K562 (cell line): ENCODE data around the gene EPX. TPM values are rescaled to one million over a fixed set of nuclear protein-coding genes. Genes with fewer than 3 reads are reported as not detected.

Experiments
- BDP1 ChIP-seq: IDR thresholded peaks from 3 replicates; pipeline ENCODE4 v1.6.1; 2011; ENCODE audit not compliant: insufficient read length, insufficient read depth
- CBX3 ChIP-seq, 2 experiments: IDR thresholded peaks; 1 replicate in 1 of 2; 2 replicates in 1 of 2; pipeline ENCODE4 v1.6.1; 2012; ENCODE audit warnings: inconsistent platforms in 2 of 2, low read length in 2 of 2, borderline replicate concordance in 1 of 2, control low read depth in 1 of 2
- CREB1 ChIP-seq, 2 experiments: sonication (generic) in 1 of 2; formaldehyde crosslinking in 1 of 2; IDR thresholded peaks; 2 replicates each; pipeline versions ENCODE4 v1.6.1 to v1.8.0; 2012 to 2022; ENCODE audit warnings: inconsistent platforms in 1 of 2, mild to moderate bottlenecking in 1 of 2, missing genetic modification reagents in 1 of 2, moderate library complexity in 1 of 2
- GATAD2B ChIP-seq: fragments of 450-650 bp; IDR thresholded peaks from 2 replicates; pipeline ENCODE4 v1.6.1; 2017; ENCODE audit warnings: mild to moderate bottlenecking, borderline replicate concordance
- TBL1XR1 ChIP-seq, 2 experiments: IDR thresholded peaks; 2 replicates each; pipeline ENCODE4 v1.6.1; 2012; ENCODE audit warnings: improper control_type of control experiment in 2 of 2, low read length in 2 of 2, mild to moderate bottlenecking in 1 of 2
- TCF3 ChIP-seq: sonication (generic); formaldehyde crosslinking; IDR thresholded peaks from 2 replicates; pipeline ENCODE4 v1.4.0; 2020; ENCODE audit warnings: mild to moderate bottlenecking, missing genetic modification reagents
- XRCC5 ChIP-seq: fragments of 200-400 bp; formaldehyde crosslinking; IDR thresholded peaks from 2 replicates; pipeline ENCODE4 v1.6.1; 2017; ENCODE audit warnings: low read depth, mild to moderate bottlenecking, low read length
- ZNF124 ChIP-seq: sonication (generic); formaldehyde crosslinking; IDR thresholded peaks from 2 replicates; pipeline ENCODE4 v1.8.1; 2022; ENCODE audit warnings: missing genetic modification reagents
- ZNF253 ChIP-seq: fragments of 250-450 bp; sonication (Bioruptor Pico); conservative IDR thresholded peaks from 2 replicates; pipeline ENCODE4 v1.6.1; 2021; ENCODE audit warnings: mild to moderate bottlenecking
- ZNF431 ChIP-seq: sonication (generic); formaldehyde crosslinking; IDR thresholded peaks from 2 replicates; pipeline ENCODE4 v1.8.0; 2022; ENCODE audit warnings: mild to moderate bottlenecking, missing genetic modification reagents
- polyA plus RNA-seq, 8 experiments: library from polyadenylated mRNA; depleted of rRNA in 4 of 8; stranded (reverse) in 5 of 8; unstranded in 3 of 8; fragments of >200 nt; fragmentation: Nextera tagmentation in 2 of 8; fragmentation: Illumina TruSeq in 1 of 8; extraction: Ambion mirVana in 2 of 8; extraction: Trizol in 1 of 8; gene quantifications; 2 replicates each; pipeline versions ENCODE4 v1.2.1 to v1.2.3, GENCODE V29; 2011 to 2014; ENCODE audit warnings: inconsistent platforms in 1 of 8, missing spikeins in 1 of 8
- total RNA-seq, 7 experiments: library from RNA; depleted of rRNA in 6 of 7; stranded (reverse); fragments of >200 nt in 6 of 7; fragmentation: Illumina TruSeq in 2 of 7; extraction: Trizol in 2 of 7; gene quantifications; 2 replicates each; pipeline versions ENCODE4 v1.2.1 to v1.2.3, GENCODE V29; 2011 to 2021; ENCODE audit warnings: low replicate concordance in 1 of 7
- TF ChIP-seq, protein P1 (sequence below), 2 experiments: fragments of 450-650 bp; IDR thresholded peaks; 2 replicates each; pipeline ENCODE4 v1.6.1; 2016; ENCODE audit warnings: mild to moderate bottlenecking in 2 of 2, borderline replicate concordance in 1 of 2, low read depth in 1 of 2, moderate library complexity in 1 of 2
- TF ChIP-seq, protein P2 (sequence below): fragments of 250-450 bp; sonication (Bioruptor Pico); IDR thresholded peaks from 2 replicates; pipeline ENCODE4 v1.5.1; 2021; ENCODE audit warnings: mild to moderate bottlenecking
- TF ChIP-seq, protein P3 (sequence below): IDR thresholded peaks from 2 replicates; pipeline ENCODE4 v1.6.1; 2014; ENCODE audit warnings: antibody characterized with exemption
- TF ChIP-seq, protein P4 (sequence below): sonication (generic); formaldehyde crosslinking; IDR thresholded peaks from 2 replicates; pipeline ENCODE4 v1.8.0; 2022; ENCODE audit warnings: missing genetic modification reagents, mild to moderate bottlenecking, moderate library complexity, borderline replicate concordance

Gene EPX
- total and polyA plus RNA-seq, 9 of the 15 experiments (the other 6 are each of a cell fraction or from before 2014, with no cell fraction given), result 0.07 to 0.33 (median 0.19) TPM; not detected in 3

DNA sequence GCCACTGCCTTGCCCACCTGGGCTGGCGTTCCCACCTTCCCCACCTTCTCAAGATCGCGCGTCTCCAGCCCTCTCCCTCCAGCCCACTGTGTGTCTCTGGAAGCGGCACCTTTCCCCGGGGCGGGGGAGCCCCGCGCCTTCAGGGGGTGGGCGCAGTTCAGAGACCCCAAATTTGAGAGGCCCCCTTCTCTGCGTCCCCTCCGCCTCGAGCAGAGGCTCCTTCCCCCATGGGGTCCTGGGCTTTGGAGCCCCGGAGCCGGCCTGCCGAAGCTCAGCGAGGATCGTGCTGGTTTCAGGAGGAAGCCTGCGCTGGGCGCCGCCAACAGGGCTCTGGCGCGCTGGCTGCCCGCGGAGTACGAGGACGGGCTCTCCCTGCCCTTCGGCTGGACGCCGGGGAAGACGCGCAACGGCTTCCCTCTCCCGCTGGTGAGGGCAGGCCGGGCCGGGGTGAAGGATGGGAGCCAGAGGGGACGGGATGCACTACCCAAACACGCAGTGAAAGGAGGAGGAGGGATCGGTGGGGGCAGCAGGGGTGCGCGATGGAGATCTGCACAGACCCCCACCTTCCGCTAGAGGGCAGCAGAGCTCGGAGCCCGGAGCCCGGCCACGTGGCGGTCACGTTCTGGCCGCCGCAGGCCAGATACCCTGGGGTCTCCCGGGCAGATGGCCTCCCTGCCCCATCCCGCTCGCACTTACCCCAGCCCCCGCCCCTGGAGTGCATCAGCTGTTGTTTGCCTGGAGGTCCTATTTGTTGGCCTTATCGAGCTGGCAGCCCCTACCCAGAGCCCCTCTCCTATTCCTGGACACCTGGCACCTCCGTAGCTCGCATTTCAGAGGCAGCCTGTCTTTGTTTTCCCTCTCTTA lies 57.0 kb downstream of the EPX start (continued):
- TF ChIP-seq, protein P1, sequence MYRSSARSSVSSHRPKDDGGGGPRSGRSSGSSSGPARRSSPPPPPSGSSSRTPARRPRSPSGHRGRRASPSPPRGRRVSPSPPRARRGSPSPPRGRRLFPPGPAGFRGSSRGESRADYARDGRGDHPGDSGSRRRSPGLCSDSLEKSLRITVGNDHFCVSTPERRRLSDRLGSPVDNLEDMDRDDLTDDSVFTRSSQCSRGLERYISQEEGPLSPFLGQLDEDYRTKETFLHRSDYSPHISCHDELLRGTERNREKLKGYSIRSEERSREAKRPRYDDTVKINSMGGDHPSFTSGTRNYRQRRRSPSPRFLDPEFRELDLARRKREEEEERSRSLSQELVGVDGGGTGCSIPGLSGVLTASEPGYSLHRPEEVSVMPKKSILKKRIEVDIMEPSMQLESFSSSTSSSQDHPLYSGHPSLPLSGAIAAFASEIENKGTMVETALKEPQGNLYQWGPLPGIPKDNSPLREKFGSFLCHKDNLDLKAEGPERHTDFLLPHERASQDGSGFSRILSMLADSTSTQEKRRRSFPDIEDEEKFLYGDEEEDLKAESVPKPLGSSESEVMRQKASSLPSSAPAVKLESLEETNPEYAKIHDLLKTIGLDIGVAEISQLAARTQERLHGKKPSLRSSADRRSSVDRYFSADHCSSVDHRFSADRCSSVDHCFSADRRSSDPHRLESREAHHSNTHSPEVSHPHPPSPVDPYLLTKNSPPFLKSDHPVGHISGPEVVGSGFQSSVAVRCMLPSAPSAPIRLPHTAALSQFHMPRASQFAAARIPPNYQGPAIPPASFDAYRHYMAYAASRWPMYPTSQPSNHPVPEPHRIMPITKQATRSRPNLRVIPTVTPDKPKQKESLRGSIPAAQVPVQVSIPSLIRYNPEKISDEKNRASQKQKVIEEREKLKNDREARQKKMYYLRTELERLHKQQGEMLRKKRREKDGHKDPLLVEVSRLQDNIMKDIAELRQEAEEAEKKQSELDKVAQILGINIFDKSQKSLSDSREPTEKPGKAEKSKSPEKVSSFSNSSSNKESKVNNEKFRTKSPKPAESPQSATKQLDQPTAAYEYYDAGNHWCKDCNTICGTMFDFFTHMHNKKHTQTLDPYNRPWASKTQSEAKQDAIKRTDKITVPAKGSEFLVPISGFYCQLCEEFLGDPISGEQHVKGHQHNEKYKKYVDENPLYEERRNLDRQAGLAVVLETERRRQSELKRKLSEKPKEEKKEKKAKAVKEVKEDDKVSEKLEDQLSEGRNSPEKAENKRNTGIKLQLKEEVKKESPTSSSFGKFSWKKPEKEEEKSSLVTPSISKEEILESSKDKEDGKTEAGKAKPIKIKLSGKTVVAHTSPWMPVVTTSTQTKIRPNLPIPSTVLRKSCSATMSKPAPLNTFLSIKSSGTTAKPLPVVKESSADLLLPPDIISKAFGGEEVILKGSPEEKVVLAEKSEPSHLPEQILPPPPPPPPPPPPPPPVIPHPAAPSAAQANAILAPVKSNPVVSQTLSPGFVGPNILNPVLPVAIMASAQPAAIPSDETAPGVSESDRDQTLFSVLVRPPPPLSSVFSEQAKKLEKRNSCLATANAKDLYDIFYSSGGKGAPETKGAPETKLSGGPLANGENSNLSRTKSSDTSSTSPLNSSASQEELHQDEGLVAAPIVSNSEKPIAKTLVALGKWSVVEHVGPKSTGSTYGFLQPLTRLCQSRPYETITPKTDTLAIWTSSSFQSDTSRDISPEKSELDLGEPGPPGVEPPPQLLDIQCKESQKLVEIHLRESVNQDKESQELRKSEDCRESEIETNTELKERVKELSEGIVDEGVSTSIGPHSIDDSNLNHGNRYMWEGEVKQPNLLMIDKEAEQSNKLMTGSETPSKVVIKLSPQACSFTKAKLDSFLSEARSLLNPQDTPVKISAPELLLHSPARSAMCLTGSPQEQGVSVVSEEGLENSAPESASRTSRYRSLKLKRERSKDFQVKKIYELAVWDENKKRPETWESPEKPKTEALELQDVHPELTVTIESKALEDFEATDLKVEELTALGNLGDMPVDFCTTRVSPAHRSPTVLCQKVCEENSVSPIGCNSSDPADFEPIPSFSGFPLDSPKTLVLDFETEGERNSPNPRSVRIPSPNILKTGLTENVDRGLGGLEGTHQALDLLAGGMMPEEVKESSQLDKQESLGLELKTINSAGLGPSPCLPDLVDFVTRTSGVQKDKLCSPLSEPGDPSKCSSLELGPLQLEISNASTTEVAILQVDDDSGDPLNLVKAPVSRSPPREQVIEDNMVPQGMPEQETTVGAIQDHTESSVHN (IDR thresholded peaks at IDR 0.05; ENCODE audit: borderline replicate concordance in 1 of 2, low read depth in 1 of 2), result no peak
- TF ChIP-seq ZNF431 (CRISPR knock-in tag), result peak; percentile 80; the same call in 1 of the 2 replicates
- no peak for TF ChIP-seq ZNF253 (CRISPR knock-in tag)
- no peak for TF ChIP-seq CREB1 (IDR thresholded peaks at IDR 0.05)
- peak; percentile 73 for TF ChIP-seq CREB1 (CRISPR knock-in tag; IDR thresholded peaks at IDR 0.05)
- TF ChIP-seq, protein P2, sequence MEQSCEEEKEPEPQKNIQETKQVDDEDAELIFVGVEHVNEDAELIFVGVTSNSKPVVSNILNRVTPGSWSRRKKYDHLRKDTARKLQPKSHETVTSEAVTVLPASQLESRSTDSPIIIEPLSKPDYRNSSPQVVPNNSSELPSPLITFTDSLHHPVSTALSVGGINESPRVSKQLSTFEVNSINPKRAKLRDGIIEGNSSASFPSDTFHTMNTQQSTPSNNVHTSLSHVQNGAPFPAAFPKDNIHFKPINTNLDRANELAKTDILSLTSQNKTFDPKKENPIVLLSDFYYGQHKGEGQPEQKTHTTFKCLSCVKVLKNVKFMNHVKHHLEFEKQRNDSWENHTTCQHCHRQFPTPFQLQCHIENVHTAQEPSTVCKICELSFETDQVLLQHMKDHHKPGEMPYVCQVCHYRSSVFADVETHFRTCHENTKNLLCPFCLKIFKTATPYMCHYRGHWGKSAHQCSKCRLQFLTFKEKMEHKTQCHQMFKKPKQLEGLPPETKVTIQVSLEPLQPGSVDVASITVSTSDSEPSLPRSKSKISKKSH (CRISPR knock-in tag), result no peak
- TF ChIP-seq TBL1XR1 (IDR thresholded peaks at IDR 0.05; ENCODE audit: low read length in 2 of 2), result no peak
- TF ChIP-seq ZNF124 (CRISPR knock-in tag), result 0 out of 2 replicates have a peak, but pooled peaks have one; percentile 74
- TF ChIP-seq CBX3 (IDR thresholded peaks at IDR 0.05; ENCODE audit: borderline replicate concordance in 1 of 2, low read length in 2 of 2), result peak in 1 of 2 experiments; percentile 70; a peak in 1 of 3 replicates
- TF ChIP-seq, protein P3, sequence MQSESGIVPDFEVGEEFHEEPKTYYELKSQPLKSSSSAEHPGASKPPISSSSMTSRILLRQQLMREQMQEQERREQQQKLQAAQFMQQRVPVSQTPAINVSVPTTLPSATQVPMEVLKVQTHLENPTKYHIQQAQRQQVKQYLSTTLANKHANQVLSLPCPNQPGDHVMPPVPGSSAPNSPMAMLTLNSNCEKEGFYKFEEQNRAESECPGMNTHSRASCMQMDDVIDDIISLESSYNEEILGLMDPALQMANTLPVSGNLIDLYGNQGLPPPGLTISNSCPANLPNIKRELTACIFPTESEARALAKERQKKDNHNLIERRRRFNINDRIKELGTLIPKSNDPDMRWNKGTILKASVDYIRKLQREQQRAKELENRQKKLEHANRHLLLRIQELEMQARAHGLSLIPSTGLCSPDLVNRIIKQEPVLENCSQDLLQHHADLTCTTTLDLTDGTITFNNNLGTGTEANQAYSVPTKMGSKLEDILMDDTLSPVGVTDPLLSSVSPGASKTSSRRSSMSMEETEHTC, result peak; percentile 66; the same call in 1 of the 2 replicates
- peak; percentile 18; the same call in 1 of the 2 replicates for TF ChIP-seq TCF3 (CRISPR knock-in tag)
- no peak for TF ChIP-seq GATAD2B
- no peak for TF ChIP-seq BDP1
- TF ChIP-seq XRCC5, result 0 out of 2 replicates have a peak, but pooled peaks have one; percentile 62
- TF ChIP-seq, protein P4, sequence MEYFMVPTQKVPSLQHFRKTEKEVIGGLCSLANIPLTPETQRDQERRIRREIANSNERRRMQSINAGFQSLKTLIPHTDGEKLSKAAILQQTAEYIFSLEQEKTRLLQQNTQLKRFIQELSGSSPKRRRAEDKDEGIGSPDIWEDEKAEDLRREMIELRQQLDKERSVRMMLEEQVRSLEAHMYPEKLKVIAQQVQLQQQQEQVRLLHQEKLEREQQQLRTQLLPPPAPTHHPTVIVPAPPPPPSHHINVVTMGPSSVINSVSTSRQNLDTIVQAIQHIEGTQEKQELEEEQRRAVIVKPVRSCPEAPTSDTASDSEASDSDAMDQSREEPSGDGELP (CRISPR knock-in tag), result peak; percentile 85
